ENCODE measurements around the gene SLC22A7.
A peak's percentile ranks its signal among the peaks of the same experiment; 100 is the strongest.

Gene SLC22A7

DNA sequence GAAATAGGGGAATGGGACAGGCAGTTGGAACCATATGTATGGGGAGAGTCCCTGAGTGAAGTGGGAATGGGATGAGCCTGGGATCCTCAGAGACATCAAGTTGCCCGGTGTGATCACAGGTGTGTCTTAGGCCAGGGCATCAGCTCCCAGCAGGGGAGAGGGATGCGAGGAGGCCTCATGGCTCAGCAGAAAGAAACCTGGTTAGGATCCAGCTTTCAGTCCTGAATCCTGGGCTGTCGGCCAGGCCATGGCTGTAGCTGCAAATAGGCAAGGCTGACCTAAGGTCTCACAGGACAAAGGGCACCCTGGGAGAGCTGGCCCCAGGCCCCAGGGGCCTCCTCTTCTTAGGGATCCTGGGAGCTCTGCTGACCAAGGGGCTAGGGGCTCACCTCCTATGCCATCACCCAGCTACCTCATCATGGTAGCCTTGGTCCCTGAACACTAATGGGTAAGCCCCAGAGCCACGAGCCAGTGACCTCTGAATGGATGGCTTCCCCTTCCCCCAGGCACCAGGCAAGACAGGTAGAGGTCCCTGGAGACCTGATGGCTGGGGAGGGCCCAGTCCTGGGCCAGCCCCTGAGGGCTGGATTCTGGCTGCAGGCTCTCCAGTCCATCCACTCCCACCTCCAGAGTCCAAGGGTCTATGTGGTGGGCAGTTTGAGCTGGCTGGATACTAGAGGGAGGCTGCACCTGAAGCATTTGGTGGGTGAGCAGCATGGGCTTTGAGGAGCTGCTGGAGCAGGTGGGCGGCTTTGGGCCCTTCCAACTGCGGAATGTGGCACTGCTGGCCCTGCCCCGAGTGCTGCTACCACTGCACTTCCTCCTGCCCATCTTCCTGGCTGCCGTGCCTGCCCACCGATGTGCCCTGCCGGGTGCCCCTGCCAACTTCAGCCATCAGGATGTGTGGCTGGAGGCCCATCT lies at the start of gene SLC22A7:
SLC22A7 (plus strand) TSS at position 617 of the 921 bp plus-strand sequence; CDS start at position 716, 99 bp downstream.
- no peak for DNase-seq

- DNase-seq = no peak
Measured at GRCh38 chr6:43248791-43249190, 49.3 kb upstream of the SLC22A7 start.

DNA sequence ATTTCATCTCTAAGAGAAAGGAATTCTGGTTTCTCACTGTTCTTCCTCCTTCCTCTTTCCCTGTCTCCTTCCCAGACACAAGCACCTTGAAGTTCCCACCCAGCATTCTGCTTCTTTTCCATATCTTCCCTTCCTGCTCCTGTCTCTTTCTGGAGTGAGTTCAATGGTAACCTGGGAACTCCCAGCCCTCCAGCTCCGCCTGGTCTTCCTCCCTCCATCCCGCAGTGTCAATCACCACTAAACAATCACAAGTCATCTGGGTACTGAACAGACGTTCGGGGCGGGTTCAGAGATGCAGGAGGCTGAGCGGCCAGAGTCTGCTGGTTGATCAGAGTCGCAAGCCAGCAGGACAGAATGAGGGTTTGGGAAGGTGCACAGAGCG lies 47.1 kb upstream of the SLC22A7 start:
- no peak for DNase-seq

GRCh38 chr6:43253401-43253800 lies 44.7 kb upstream of the SLC22A7 start:
- no peak for DNase-seq

DNA sequence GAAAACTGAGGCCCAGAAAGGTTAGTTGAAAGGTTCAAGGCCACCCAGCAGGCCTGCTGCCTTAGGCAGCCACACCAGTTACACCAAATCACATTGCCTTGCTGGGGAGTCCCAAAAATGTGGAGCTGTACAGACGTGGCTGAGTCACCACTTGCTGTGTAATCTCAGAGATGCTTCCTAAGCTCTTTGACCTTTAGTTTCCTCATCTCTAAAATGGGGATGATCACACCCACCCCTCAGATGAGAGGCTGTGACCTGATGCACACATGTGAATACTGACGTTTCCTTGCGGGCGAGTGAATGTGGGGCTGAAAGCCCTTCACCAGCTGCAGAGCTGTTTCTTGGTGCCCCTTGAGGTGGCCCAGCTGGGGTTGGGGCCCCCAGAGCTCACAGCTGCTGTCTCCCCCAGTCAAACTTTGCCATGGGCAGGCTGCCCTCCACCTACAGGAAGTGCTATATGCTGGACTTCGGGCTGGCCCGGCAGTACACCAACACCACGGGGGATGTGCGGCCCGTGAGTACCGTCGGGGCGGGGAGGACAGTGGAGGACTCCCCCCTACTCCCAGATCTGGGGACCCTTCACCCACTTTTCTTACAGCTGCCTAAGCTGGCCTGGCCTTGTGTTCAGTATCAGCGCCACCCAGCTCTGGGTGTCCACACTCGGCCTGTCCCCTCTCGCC lies 43.8 kb upstream of the SLC22A7 start:
- no peak for DNase-seq

- no peak for DNase-seq
Measured at GRCh38 chr6:43254846-43255245, 43.2 kb upstream of the SLC22A7 start.

GRCh38 chr6:43255408-43256054 lies 42.5 kb upstream of the SLC22A7 start:
- no peak for DNase-seq

DNA sequence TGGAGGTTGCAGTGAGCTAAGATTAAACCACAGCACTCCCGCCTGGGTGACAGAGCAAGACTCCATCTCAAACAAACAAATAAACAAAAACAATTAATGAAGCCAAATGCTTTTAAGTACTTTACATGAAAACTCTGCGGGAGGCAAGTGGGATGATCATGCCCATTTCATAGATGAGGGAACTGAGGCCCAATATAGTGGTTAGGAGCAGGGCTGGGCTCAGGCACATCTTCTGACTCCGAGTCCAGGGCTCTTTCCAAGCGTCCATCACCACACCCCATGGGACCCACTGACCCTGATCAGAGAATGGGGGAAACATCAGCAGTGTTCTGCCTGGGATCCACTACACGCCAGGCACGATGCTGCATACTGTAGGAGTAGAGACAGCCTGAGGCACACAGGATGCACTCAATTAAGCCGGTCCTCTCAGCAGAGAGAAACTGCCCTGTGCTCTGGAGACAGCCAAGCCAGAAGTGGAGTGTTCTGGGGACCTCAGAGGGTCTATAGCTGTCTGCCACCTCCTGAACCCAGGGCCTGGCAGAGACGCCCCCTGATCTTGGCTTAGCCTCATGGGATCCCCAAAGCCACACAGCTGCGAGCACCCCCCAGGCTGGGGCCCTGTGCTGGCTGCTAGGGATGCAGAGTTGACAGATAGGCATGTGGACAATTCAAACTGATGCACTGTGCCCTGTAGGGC lies 41.2 kb upstream of the SLC22A7 start:
- no peak for DNase-seq

DNA sequence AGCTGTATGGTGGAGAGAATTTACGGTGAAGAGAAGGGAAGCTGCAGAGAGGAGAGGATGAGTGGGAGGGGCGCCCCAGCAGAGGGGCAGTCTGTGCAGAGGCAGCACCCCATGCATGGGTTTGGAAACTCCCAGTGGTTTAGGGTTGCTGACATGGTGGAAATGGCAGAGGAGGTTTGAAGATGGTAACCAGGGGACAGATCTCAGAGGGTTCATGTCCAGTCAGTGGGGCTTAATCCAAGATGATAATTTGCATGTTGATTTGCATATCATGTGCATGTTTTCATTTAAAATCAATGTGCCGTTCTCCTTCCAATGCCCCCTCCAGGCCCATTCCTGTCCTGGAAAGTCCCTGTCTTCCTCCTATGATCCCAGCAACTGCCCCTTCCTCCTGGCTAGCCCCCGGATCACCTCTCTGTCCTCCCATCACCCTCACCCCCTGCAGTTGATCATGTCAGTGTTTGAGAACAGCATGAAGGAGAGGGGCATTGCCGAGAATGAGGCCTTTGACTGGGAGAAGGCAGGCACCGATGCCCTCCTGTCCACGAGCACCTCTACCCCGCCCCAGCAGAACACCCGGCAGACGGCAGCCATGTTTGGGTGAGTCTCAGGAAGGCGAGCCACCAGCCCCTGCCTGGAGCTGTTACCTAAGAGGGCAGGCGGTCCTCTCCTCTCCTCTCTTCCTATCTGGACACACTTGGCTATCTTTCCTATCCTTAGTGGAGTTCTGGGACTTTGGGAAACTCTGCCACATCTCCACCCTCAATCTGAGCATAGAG lies 40.5 kb upstream of the SLC22A7 start:
- DNase-seq = no peak

DNA sequence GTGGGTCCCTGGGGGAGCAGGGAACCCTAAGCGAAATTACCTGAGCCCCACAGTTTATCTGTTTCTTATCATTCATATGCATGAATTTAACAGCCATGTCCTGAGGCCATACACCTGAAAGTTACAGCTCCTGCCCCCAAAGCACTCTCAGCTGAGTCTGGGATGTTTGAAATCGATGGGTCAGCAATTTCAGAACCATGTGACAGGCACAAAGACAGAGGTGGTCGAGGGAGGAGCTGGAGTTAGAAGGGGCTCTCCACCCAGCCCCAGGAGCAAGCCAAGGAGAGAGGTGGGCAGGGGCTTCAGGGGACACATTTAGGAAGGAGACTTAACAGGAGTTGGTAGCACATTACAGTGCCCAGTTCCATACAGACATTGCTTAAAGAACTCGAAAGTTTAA lies 39.9 kb upstream of the SLC22A7 start:
- no peak for DNase-seq

GRCh38 chr6:43258807-43259686 lies 39.0 kb upstream of the SLC22A7 start:
- DNase-seq = no peak

DNA sequence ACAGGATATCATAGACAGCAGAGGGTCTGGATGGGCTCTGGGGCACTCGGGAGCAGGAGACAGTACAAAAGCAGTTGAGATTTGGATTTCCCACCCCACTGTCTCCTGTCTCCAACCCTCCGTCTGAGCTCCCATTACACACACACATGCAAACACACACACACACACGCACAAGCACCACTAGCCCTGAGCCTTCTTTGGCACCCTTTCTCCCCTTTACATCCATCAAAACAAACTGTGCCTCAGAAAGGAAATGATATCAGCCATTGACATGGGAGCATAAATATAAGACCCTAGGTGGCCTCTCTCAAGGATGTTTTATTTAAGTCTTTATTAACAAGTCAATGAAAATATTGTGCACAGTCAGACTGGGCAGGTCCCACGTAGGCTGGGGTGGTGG lies 37.3 kb upstream of the SLC22A7 start:
- no peak for DNase-seq

DNA sequence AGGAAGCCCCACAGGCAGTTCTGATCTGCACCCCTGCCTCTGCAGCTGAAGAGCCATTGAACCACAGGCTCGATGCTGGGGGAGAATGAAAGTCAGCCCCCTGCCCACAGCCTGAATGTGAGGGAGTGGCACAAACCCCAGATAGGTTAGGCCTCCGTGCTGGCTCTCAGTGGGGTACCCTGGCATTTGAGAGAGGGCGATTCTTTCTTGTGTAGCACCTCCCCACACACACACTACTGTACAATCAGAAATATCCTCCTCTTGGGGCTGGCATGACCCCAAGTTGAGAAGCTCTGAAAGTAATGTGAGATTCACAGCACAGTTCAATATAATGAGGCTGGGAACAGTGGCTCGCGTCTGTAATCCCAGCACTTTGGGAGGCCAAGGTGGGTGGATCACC lies 36.9 kb upstream of the SLC22A7 start:
- DNase-seq = no peak

DNA sequence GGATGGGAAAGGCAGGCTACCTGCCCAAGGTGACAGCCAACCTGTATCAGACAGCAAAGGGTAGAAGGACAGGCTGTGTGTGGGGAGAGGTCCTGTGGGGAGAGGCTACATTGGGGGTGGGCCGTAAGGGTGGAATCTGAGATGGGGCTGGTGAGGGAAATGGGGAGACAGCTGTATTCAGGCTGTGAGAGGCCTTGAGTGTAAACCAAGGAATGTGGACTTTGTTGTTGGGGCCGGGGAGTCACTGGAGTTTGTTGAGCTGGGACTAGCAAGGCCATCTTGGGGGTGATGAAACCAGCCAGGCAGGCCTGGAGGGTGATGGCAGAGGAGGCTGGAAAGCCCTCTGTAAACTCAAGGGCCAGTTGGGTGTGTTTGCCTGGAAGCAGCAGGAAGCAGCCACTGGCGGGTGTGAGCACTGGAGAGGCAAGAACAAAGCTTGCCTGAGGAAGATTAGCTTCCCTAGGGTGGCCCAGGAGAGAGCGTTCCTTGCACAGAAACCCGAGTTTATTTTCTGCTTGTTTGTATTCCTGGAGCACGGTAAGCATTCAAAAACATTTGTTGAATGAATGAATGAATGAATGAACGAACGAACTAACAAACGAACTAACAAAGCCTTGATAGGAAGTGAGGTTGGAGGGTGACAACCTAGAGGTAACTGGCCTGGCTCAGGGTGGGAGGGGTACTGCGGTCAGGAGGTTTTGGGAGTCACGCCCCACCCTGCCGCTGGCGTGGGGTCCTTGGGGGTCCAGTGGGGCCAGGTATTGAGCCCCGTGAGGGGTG lies 35.9 kb upstream of the SLC22A7 start:
- no peak for DNase-seq

DNA sequence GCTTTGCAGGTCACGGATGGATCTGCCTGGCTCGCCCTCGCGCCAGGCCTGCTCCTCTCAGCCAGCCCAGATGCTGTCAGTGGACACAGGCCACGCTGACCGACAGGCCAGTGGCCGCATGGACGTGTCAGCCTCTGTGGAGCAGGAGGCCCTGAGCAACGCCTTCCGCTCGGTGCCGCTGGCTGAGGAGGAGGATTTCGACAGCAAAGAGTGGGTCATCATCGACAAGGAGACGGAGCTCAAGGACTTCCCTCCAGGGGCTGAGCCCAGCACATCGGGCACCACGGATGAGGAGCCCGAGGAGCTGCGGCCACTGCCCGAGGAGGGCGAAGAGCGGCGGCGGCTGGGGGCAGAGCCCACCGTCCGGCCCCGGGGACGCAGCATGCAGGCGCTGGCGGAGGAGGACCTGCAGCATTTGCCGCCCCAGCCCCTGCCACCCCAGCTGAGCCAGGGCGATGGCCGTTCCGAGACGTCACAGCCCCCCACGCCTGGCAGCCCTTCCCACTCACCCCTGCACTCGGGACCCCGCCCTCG lies 35.2 kb upstream of the SLC22A7 start:
- DNase-seq = no peak

- DNase-seq = peak; percentile 44
Measured at GRCh38 chr6:43263314-43264178, 34.5 kb upstream of the SLC22A7 start.

DNA sequence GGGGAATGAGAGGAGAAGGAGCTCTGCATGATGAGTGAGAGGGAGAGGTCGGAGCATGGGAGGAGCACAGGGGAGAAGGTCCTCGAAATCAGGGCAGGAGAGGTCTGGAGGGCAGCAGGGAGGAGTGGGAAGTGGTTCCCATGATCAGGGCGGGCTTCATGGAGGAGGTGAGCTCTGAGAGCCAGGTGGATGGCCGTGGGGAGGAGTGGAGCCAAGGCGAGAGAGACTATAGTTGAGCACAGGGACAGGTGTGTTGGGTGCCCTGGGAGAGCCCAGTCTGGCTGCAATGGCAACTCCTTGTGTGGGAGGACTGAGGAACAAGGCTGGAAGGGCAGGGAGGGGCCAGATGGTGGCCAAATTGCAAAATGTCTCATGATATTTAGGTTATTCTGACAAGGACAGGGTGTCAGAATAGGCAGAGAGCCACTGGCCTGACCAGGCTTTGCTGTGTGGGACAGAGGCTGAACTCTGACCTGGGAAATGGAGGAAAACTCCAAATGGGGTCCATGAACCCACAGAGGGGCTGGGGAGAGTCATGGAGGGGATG lies 33.4 kb upstream of the SLC22A7 start:
- DNase-seq = no peak

GRCh38 chr6:43265564-43265963 lies 32.5 kb upstream of the SLC22A7 start:
- no peak for DNase-seq

Measured in kidney glomerular epithelial cell (primary cell).